T47D (cell line): ENCODE measurements around the gene PANK3.

Experiments used
- DNase-seq, 2 experiments: peaks; one replicate each; pipeline versions ENCODE4 v3.0.0 to v3.0.0-alpha.2; 2011 to 2012; ENCODE audit warnings: low read depth in 1 of 2, low spot score in 1 of 2
- JUND ChIP-seq: IDR thresholded peaks from 2 replicates; pipeline ENCODE4 v1.6.1; 2012; ENCODE audit warnings: low read depth
- in situ Hi-C: cut with HindIII; loops from 2 replicates; pipeline ENCODE4 v1.10.0; 2016; ENCODE audit warnings: low sequenced_read_pairs, low pct_unique_long_range_greater_than_20kb

Gene PANK3

GRCh38 chr5:168578538-168579487 lies at the start of gene PANK3:
Gene PANK3, minus strand, starts transcription at chr5:168579368. Its CDS starts 85 bp downstream, at chr5:168579283.
- DNase-seq: peak in 1 of 2 experiments; percentile 75
- no peak for TF ChIP-seq JUND
- in situ Hi-C loops: no loop called here

- DNase-seq: no peak
- in situ Hi-C loops: no loop called here
- TF ChIP-seq JUND: no peak
These were observed 45.7 kb upstream of the PANK3 start for GRCh38 chr5:168624850-168625364.

- no peak for TF ChIP-seq JUND
- in situ Hi-C loops: no loop called here
- DNase-seq: no peak
These were observed 41.6 kb upstream of the PANK3 start for GRCh38 chr5:168620807-168621206.

DNA sequence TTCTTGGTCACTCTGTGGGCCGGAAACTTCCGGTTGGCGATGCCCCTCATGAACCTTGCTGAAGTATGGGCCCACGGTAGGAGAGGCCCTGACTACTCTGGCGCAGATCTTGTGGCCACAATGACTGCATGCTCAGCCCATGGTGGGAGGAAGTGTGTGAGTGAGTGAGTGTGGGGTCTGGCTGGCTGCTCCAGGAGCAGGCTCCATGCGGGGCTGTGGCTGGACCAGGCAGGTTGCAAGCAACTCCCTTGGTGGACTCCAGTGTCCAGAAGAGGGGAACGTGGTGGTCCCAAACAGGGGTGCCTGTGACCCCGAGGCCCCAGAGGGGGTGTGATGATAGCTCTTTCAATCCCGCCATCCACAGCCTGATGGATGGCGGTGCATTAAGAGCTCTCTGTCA lies 35.5 kb upstream of the PANK3 start:
- DNase-seq: no peak
- in situ Hi-C loops: no loop called here
- no peak for TF ChIP-seq JUND

- no peak for DNase-seq
- TF ChIP-seq JUND: no peak
- in situ Hi-C loops: no loop called here
These were observed 34.8 kb upstream of the PANK3 start for GRCh38 chr5:168613996-168614395.

DNA sequence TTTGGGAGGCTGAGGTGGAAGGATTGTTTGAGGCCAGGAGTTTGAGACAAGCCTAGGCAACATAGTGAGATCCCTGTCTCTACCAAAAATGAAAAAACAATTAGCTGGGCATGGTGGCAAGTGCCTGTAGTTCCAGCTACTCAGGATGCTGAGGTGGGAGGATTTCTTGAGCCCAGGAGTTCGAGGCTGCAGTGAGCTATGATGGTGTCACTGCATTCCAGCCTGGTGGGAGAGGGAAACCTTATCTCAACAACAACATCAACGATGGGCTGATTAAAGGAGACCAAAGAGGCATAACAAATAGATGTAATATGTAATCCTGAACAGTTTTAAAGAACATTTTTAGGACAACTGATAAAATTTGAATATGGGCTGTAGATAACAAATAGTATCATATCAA lies 34.2 kb upstream of the PANK3 start:
- no peak for TF ChIP-seq JUND
- in situ Hi-C loops: no loop called here
- DNase-seq: no peak

- TF ChIP-seq JUND: no peak
- in situ Hi-C loops: no loop called here
- DNase-seq: no peak
These were observed 33.8 kb upstream of the PANK3 start for GRCh38 chr5:168612996-168613395.

GRCh38 chr5:168612123-168612522 lies 33.0 kb upstream of the PANK3 start:
- no peak for TF ChIP-seq JUND
- in situ Hi-C loops: no loop called here
- no peak for DNase-seq

GRCh38 chr5:168611165-168611564 lies 32.0 kb upstream of the PANK3 start:
- peak in 1 of 2 experiments; percentile 40 for DNase-seq
- TF ChIP-seq JUND: no peak
- in situ Hi-C loops: no loop called here

- in situ Hi-C loops: no loop called here
- no peak for DNase-seq
- TF ChIP-seq JUND: no peak
These were observed 30.8 kb upstream of the PANK3 start for GRCh38 chr5:168609806-168610482.

DNA sequence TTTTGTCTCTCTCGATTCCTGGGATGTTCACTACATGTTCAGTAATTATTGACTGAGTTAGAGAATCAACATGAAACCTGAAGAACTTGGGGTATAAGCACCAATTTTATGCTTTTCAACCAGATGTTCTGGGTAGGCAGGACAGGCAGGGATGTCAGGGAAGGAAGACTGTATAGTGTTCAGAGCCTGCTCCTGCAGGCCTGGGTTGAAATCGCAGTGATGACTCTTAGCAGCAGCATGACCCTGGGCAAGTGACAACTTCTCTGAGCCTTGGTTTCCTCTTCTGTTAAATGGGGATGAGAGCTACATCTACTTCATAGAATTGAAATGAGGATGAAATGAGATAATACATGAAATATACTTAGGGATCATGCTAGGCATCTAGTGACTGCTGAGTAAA lies 29.7 kb upstream of the PANK3 start:
- TF ChIP-seq JUND: no peak
- no peak for DNase-seq
- in situ Hi-C loops: no loop called here

DNA sequence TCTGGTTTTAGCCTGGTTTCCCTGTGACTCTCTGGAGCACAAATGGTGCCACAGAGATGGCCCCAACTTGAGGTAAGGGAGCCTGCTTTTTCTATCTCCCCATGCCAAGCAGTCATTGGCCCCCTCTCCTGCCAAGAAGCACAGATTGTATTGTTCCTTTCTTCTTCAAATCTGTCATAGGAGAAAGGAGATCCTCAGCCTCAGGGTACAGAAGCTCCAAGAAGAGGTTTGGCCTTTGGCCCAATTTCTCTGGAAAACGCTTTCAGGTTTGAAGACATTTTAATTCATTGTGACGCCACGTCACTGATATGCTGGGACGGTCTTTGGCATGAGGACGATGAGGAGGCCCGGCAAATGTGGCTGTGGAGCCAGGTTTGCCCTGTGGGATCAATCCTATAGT lies 29.2 kb upstream of the PANK3 start:
- TF ChIP-seq JUND: no peak
- in situ Hi-C loops: no loop called here
- no peak for DNase-seq

GRCh38 chr5:168607946-168608345 lies 28.8 kb upstream of the PANK3 start:
- in situ Hi-C loops: no loop called here
- DNase-seq: no peak
- no peak for TF ChIP-seq JUND
